Breast epithelium (tissue), 3 donors: ENCODE results near the gene ASMTL.

ENCODE experiments used
- POLR2A ChIP-seq: fragments of 450-650 bp; IDR thresholded peaks from one replicate; pipeline ENCODE4 v1.6.1; 2016; ENCODE audit warnings: antibody characterized with exemption, mild to moderate bottlenecking, moderate library complexity
- TF ChIP-seq, protein P1 (sequence below), 3 donors: fragments of 450-650 bp; IDR thresholded peaks; one replicate each; pipeline ENCODE4 v1.5.1; 2016 to 2017; ENCODE audit warnings: antibody characterized with exemption in 3 of 3, mild to moderate bottlenecking in 3 of 3, moderate library complexity in 3 of 3

- TF ChIP-seq, protein P1, sequence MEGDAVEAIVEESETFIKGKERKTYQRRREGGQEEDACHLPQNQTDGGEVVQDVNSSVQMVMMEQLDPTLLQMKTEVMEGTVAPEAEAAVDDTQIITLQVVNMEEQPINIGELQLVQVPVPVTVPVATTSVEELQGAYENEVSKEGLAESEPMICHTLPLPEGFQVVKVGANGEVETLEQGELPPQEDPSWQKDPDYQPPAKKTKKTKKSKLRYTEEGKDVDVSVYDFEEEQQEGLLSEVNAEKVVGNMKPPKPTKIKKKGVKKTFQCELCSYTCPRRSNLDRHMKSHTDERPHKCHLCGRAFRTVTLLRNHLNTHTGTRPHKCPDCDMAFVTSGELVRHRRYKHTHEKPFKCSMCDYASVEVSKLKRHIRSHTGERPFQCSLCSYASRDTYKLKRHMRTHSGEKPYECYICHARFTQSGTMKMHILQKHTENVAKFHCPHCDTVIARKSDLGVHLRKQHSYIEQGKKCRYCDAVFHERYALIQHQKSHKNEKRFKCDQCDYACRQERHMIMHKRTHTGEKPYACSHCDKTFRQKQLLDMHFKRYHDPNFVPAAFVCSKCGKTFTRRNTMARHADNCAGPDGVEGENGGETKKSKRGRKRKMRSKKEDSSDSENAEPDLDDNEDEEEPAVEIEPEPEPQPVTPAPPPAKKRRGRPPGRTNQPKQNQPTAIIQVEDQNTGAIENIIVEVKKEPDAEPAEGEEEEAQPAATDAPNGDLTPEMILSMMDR (IDR thresholded peaks at IDR 0.05): no peak
- TF ChIP-seq POLR2A: no peak
Observed at GRCh38 chrX:1368385-1368698, 84.4 kb downstream of the ASMTL start.
